Fibroblast of lung (primary cell): ENCODE measurements around the gene ZBTB12.

ENCODE experiments used
- CTCF ChIP-seq, 2 donors: IDR thresholded peaks in 1 of 2; conservative IDR thresholded peaks in 1 of 2; 1 replicate in 1 of 2; 2 replicates in 1 of 2; pipeline ENCODE4 v1.5.1; 2011 to 2012; ENCODE audit warnings: low read length in 2 of 2, control low read depth in 1 of 2, inconsistent platforms in 1 of 2, low read depth in 1 of 2, mild to moderate bottlenecking in 1 of 2
- EZH2 ChIP-seq: IDR thresholded peaks from 2 replicates; pipeline ENCODE4 v1.5.1; 2012; ENCODE audit warnings: low read length, control low read depth, mild to moderate bottlenecking; ENCODE audit errors: missing control alignments

- no peak for TF ChIP-seq CTCF (conservative IDR thresholded peaks at IDR 0.05 in 1 of 2, IDR thresholded peaks at IDR 0.05 in 1 of 2; ENCODE audit: low read depth in 1 of 2, low read length in 2 of 2)
- TF ChIP-seq EZH2: no peak
Measured at GRCh38 chr6:31882344-31882743, 19.5 kb downstream of the ZBTB12 start.
